ENCODE measurements around the gene PDILT. TPM values are rescaled to one million over a fixed set of nuclear protein-coding genes. Genes with fewer than 3 reads are reported as not detected.
"Not testable (repeated sequence)": the region's sequence is repeated elsewhere in the genome, so short reads cannot be mapped to it uniquely, and the experiment has no call there.

The PDILT gene, protein sequence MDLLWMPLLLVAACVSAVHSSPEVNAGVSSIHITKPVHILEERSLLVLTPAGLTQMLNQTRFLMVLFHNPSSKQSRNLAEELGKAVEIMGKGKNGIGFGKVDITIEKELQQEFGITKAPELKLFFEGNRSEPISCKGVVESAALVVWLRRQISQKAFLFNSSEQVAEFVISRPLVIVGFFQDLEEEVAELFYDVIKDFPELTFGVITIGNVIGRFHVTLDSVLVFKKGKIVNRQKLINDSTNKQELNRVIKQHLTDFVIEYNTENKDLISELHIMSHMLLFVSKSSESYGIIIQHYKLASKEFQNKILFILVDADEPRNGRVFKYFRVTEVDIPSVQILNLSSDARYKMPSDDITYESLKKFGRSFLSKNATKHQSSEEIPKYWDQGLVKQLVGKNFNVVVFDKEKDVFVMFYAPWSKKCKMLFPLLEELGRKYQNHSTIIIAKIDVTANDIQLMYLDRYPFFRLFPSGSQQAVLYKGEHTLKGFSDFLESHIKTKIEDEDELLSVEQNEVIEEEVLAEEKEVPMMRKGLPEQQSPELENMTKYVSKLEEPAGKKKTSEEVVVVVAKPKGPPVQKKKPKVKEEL
- not detected in 2 replicates for total RNA-seq (ENCODE audit: low replicate concordance)
- long read RNA-seq: 0 reads

DNA sequence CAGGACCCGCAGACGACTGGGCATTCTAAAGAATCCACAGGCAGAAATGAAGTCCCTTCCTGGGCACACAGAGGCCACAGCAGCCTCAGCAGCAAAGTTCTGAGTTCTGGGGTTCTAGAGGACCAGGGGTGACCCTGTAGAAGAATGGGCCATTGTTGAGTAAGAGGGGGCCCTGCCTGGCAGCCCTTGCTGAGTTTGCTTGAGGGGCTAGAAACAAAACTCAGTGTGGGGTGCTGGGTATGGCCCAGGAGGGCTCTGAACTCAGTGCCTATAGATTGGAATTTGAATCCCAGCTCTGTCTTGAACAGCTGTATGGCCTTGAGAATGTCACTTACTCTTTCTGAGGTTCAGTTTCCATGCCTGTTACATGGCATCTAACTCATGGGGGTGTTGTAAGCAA lies at the start of gene PDILT:
Gene PDILT (minus strand): TSS at position 101 of the 400 bp plus-strand sequence. CDS start 5,437 bp downstream, outside the sequence.
- H3K4me3 Mint-ChIP-seq: no peak within 1 kb of the TSS
- H3K9me3 Mint-ChIP-seq: no peaks in the 10 kb centered on the region
- H3K27ac Mint-ChIP-seq: no peak within 1 kb of the TSS
- no peaks in the 10 kb centered on the region for H3K36me3 Mint-ChIP-seq
- DNase-seq (ENCODE audit: extremely low spot score, unreplicated experiment): no peak
- H3K27me3 Mint-ChIP-seq: no peaks in the 10 kb centered on the region
- no peaks in the 10 kb centered on the region for H3K4me1 Mint-ChIP-seq (ENCODE audit: unreplicated experiment)
- TF ChIP-seq, protein P1, sequence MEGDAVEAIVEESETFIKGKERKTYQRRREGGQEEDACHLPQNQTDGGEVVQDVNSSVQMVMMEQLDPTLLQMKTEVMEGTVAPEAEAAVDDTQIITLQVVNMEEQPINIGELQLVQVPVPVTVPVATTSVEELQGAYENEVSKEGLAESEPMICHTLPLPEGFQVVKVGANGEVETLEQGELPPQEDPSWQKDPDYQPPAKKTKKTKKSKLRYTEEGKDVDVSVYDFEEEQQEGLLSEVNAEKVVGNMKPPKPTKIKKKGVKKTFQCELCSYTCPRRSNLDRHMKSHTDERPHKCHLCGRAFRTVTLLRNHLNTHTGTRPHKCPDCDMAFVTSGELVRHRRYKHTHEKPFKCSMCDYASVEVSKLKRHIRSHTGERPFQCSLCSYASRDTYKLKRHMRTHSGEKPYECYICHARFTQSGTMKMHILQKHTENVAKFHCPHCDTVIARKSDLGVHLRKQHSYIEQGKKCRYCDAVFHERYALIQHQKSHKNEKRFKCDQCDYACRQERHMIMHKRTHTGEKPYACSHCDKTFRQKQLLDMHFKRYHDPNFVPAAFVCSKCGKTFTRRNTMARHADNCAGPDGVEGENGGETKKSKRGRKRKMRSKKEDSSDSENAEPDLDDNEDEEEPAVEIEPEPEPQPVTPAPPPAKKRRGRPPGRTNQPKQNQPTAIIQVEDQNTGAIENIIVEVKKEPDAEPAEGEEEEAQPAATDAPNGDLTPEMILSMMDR (conservative IDR thresholded peaks at IDR 0.05): no peak

DNA sequence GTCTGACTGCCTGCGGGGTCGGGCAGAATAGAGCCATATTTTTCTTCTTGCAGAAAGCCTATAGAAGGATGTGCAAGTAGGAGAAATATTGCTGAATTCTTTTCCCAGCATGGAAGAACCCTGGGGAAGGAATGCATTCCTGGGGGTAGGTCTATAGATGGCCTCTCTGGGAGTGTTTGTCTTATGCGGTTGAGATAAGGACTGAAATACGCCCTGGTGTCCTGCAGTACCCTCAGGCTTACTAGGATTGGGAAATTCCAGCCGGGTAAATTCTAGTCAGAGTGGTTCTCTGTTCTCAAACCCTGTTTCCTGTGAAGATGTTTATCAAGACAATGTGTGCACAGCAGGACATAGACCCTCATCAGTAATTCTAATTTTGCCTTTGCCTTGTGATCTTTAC lies 49.1 kb upstream of the PDILT start:
- not testable (repeated sequence) for H3K27me3 Mint-ChIP-seq; H3K4me1 Mint-ChIP-seq (ENCODE audit: unreplicated experiment); DNase-seq (ENCODE audit: extremely low spot score, unreplicated experiment); H3K9me3 Mint-ChIP-seq; H3K4me3 Mint-ChIP-seq; H3K27ac Mint-ChIP-seq; H3K36me3 Mint-ChIP-seq

DNA sequence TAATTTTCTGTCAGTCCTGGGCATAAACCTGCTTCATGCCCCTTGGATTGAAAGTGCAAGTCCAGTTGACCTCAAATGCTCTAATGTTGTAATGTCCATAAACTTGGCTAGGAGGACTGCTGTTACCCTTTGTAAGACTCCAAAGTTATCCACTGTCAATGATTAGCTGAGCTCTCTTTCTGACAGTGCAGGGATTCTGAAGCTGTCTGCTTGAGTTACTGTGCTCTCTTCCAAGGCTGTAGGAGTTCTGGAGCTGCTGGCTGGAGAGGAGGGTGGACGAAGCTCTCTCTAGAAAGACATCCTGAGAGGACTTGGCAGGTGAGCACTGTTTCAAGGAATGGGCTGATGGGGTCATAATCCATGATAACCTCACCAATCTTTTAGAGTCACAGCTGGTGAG lies 46.8 kb upstream of the PDILT start, which contains the start of gene ACSM2A:
Gene ACSM2A (plus strand): TSS at position 158 of the 400 bp plus-strand sequence. CDS start 8,594 bp downstream, outside the sequence.
- H3K4me3 Mint-ChIP-seq; H3K27ac Mint-ChIP-seq; H3K4me1 Mint-ChIP-seq (ENCODE audit: unreplicated experiment); DNase-seq (ENCODE audit: extremely low spot score, unreplicated experiment); H3K9me3 Mint-ChIP-seq; H3K27me3 Mint-ChIP-seq; H3K36me3 Mint-ChIP-seq: not testable (repeated sequence)

DNA sequence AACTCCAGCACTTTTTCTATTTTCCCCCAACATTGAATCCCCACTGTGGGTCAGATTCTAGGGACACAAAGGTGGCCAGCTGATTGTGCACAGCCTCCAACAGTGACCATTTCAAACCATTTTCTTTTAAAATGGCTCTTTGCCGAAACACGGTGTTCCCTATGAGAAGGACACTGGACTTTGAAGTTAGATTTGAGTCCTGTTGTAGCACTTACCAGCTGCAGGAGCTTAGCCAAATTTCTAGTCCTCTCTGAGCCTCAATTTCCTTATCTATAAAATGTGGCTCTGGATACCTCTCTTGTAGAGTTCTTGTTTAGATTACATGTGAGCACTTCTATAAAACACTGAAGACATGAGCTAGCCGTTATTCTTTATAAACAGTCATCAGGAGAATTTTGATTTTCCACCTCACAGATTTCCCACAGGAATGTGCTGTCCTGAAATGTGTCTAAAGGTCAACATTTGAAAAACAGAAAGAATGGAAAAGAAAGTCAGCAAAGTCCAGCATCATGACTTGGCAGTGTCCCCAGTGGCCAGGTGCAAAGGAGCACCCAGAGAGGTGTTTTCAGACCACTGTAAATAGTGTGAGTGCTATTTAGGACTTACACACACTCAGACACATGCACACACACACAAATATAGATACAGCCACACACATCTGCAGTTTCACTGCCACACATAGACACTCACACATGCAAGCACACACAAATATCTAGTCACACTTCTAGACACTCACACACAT lies 42.3 kb upstream of the PDILT start:
- H3K4me3 Mint-ChIP-seq; H3K4me1 Mint-ChIP-seq (ENCODE audit: unreplicated experiment); H3K36me3 Mint-ChIP-seq; DNase-seq (ENCODE audit: extremely low spot score, unreplicated experiment); H3K27me3 Mint-ChIP-seq; H3K9me3 Mint-ChIP-seq; H3K27ac Mint-ChIP-seq: not testable (repeated sequence)

DNA sequence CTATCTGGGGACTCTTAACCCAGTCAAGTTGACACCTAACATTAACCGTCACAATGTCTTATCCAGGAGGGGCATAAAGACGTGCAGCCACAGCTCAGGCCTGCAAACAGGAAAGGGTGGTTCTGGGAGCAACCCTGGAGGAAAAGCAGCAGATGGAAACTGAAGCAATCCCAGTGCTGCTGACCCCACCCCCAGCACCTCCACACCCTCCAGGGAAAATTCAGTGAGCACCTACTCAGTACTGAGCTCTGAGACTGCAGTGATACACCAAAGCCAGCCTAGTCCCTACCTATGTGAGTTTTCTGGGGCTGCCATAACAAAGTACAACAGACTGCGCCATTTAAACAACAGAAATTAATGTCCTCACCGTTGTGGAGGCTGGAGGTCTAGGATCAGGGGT lies 37.3 kb upstream of the PDILT start:
- not testable (repeated sequence) for DNase-seq (ENCODE audit: extremely low spot score, unreplicated experiment); H3K4me1 Mint-ChIP-seq (ENCODE audit: unreplicated experiment); H3K27ac Mint-ChIP-seq; H3K27me3 Mint-ChIP-seq; H3K4me3 Mint-ChIP-seq; H3K9me3 Mint-ChIP-seq; H3K36me3 Mint-ChIP-seq

DNA sequence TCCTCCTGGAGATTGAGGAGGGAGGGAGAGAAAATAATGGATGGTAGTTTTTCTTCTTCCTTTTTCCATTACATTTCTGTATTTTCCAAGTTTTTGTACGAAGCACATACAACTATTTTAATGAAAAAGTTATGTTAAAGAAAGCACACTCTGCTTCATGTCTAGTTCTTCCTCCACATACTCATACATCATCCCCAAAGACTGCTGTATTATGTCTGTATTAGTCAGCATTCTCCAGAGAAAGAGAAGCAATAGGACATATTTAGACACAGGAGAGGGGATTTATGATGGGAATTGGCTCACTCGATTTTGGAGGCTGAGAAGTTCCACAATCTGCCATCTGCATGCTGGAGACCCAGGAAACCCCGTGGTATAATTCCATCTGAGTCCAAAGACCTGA lies 36.7 kb upstream of the PDILT start:
- TF ChIP-seq, protein P1 (conservative IDR thresholded peaks at IDR 0.05): no peak
- no peak for DNase-seq (ENCODE audit: extremely low spot score, unreplicated experiment)
- H3K4me1 Mint-ChIP-seq (ENCODE audit: unreplicated experiment): no peaks in the 10 kb centered on the region
- H3K27me3 Mint-ChIP-seq: no peaks in the 10 kb centered on the region
- H3K4me3 Mint-ChIP-seq: no peak overlapping the region
- H3K27ac Mint-ChIP-seq: no peak overlapping the region
- H3K36me3 Mint-ChIP-seq: no peaks in the 10 kb centered on the region
- H3K9me3 Mint-ChIP-seq: no peaks in the 10 kb centered on the region

DNA sequence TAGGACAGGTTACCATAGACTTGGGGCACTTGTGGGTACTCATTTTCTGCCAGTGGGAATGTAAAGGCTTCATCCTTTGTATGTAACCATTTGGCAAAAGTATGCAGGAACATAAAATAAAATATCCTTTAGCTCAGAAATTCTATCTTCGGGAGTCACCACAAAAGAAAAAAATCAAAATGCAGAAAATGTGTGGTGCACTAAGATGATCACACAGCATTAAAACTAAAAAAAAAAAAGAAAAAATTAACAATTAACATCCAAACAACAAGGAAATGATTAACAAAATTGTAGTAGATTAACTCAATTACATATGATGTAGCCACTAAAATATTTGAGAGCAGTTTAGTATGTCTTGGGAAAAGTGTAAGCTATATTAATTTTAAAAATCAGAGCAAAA lies 36.2 kb upstream of the PDILT start:
- not testable (repeated sequence) for H3K9me3 Mint-ChIP-seq; DNase-seq (ENCODE audit: extremely low spot score, unreplicated experiment); H3K4me3 Mint-ChIP-seq; H3K27ac Mint-ChIP-seq; H3K4me1 Mint-ChIP-seq (ENCODE audit: unreplicated experiment); H3K36me3 Mint-ChIP-seq; H3K27me3 Mint-ChIP-seq

DNA sequence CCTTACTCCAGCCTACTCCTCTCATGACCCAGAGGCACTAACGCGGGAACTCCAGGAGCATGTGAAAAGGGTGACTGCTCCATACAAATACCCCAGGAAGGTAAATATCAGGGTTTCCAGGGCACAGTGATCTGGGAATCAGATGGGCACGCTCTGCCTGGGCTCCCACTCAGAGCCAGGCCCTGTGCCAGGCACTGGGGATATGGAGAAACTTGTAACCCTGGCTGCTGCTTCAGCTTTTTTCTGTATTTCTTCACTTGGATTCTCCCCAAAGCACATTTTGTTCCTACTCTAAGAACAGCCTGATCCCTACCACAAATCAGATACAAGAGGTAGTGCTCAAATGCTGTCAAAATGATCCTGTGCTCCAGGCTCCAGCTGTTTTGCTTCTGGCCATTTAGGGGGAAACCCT lies 35.3 kb upstream of the PDILT start:
- H3K36me3 Mint-ChIP-seq; DNase-seq (ENCODE audit: extremely low spot score, unreplicated experiment); H3K9me3 Mint-ChIP-seq; H3K27me3 Mint-ChIP-seq; H3K27ac Mint-ChIP-seq; H3K4me1 Mint-ChIP-seq (ENCODE audit: unreplicated experiment); H3K4me3 Mint-ChIP-seq: not testable (repeated sequence)

DNA sequence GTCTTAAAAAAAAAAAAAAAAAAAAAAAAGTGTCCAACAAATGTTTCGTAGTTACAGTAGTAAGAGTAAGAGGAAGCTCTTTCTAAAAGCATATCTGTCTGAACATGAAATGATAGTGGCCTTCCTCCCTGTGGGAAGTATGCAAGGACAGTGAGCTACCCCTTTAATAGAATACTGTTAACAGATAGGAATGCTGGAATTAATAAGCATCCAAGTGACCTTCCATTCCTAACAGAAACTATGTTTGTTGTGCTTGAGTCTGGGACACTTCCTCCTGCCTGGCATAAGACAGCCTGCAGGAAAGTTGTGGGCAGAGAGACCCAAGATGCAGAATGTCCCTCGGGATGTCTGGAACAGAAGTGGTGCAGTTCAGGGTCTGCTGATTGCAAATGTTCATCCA lies 34.4 kb upstream of the PDILT start:
- not testable (repeated sequence) for H3K27ac Mint-ChIP-seq; H3K27me3 Mint-ChIP-seq; H3K9me3 Mint-ChIP-seq; H3K36me3 Mint-ChIP-seq; H3K4me1 Mint-ChIP-seq (ENCODE audit: unreplicated experiment); DNase-seq (ENCODE audit: extremely low spot score, unreplicated experiment); H3K4me3 Mint-ChIP-seq

All from type B pancreatic cell (in vitro differentiated cells).